IPS DF 6.9 (cell line): ENCODE results near the gene DOCK10.
"Not testable (repeated sequence)": the region's sequence is repeated elsewhere in the genome, so short reads cannot be mapped to it uniquely, and the experiment has no call there.

Experiments
- DNase-seq: peaks from one replicate; pipeline ENCODE4 v3.0.0-alpha.2; 2013; ENCODE audit warnings: low read depth, low spot score
- H3K27ac ChIP-seq: one replicate; pipeline ENCODE4 v1.5.1; 2013; ENCODE audit warnings: low read length, control low read depth
- H3K27me3 ChIP-seq: 2 replicates; pipeline ENCODE4 v1.6.1; 2013; ENCODE audit warnings: mild to moderate bottlenecking, low read length; ENCODE audit not compliant: control insufficient read depth, insufficient read depth
- H3K36me3 ChIP-seq: 2 replicates; pipeline ENCODE4 v1.6.1; 2013; ENCODE audit warnings: low read length; ENCODE audit not compliant: control insufficient read depth, insufficient read depth
- H3K4me1 ChIP-seq: 2 replicates; pipeline ENCODE4 v1.6.1; 2013; ENCODE audit warnings: low read length; ENCODE audit not compliant: control insufficient read depth, insufficient read depth
- H3K4me3 ChIP-seq: 2 replicates; pipeline ENCODE4 v1.5.1; 2013; ENCODE audit warnings: mild to moderate bottlenecking, low read length
- H3K9me3 ChIP-seq: 2 replicates; pipeline ENCODE4 v1.6.1; 2013; ENCODE audit warnings: low read length, inconsistent platforms; ENCODE audit not compliant: control insufficient read depth, insufficient read depth
- WGBS: extraction: QIAGEN DNeasy Blood & Tissue Kit; methylation state at CpG from one replicate; pipeline ENCODE4 v1.1.7; 2013; ENCODE audit warnings: mixed read lengths, missing lambda C conversion rate; ENCODE audit not compliant: insufficient read length, insufficient coverage; 5-methylcytosine and 5-hydroxymethylcytosine counted together

The DOCK10 gene

DNA sequence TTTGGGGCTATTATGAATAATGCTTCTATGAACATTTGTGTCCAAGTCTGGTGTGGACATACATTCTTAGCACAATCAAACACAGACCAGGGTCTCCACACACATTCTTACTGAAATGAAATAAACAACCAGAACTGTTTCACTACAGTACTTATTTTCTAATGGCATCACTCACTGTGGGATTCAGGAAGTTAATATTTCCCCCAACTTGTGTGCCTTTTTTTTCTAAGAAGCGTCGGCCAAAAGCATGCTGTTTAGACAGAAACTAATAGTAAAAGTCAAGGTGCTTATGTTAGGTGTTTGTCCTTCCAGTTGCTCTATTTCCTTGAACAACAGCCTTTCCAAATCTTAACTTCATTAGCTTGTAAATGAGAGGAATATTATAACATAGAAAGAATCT, 117.6 kb downstream of the DOCK10 start:
- DNase-seq, result no peak
- H3K27me3 ChIP-seq, result no peaks in the 10 kb centered on the region
- H3K27ac ChIP-seq, result no peak overlapping the region
- no peaks in the 10 kb centered on the region for H3K4me1 ChIP-seq
- H3K36me3 ChIP-seq, result no peaks in the 10 kb centered on the region
- no peak overlapping the region for H3K4me3 ChIP-seq
- no CpG with 5 or more reads among the region's 2 CpGs for WGBS
- H3K9me3 ChIP-seq, result no peaks in the 10 kb centered on the region

DNA sequence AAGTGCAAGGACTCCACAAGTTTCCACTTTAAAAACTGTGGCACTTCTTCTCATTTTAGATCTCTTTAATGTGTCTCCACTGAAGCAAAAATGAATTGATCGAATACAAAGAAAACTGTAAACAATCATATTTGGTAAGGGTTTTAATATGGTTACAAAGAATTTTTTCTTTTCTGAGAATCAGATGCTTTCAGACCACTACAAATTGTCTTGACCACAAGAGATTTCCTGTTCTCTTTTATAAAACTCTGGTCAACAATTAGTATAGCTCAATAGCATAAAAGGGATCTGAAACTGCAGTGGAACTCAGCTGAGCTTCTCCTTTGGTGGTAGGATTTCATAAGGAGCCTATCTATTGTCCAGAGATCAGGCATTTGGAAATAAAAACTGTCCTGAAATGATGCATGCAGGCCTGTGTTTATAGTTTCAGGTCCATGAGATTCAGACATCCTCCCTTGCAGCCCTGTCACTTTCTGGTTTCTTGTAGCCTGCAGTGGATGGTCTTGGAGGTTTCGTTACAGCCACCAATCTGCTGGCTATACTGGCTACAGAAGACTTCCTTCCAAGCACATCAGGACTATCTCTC, 120.0 kb downstream of the DOCK10 start:
- no CpG with 5 or more reads among the region's 2 CpGs for WGBS
- no peaks in the 10 kb centered on the region for H3K4me1 ChIP-seq
- H3K36me3 ChIP-seq, result no peaks in the 10 kb centered on the region
- DNase-seq, result no peak
- no peak overlapping the region for H3K4me3 ChIP-seq
- no peaks in the 10 kb centered on the region for H3K9me3 ChIP-seq
- H3K27me3 ChIP-seq, result no peaks in the 10 kb centered on the region
- no peak overlapping the region for H3K27ac ChIP-seq

DNA sequence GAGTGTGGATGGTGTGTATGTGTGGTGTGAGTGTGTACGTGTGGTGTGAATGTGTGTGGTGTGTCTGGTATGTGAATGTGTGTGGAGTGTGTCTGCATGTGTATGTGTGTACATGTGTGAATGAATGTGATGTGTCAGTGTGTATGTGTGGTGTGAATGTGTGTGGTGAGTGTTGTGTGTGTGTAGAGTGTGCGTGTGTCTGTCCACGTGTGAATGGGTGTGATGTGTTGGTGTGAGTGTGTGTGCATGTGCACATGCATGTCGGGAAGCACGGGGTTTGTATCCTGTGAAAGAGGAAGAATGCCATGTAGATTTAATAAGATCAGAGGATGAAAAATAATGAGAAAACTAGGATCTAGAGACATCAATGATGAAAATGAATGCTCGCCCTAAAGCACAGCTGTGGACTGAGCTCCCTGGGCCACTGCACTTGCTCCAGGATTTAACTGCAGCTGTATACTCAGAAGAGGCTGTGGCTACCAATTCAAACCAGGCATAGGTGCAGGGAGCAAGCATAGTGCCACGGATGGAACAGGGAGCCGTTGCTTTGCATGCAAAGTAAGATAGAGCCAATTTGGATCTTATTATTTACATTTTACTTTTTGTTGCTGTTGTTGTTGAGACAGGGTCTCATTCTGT, 122.7 kb downstream of the DOCK10 start:
- no peak overlapping the region for H3K27ac ChIP-seq
- H3K9me3 ChIP-seq, result no peaks in the 10 kb centered on the region
- H3K4me3 ChIP-seq, result no peak overlapping the region
- 100% methylated on average over 3 of the region's 8 CpGs for WGBS
- H3K4me1 ChIP-seq, result no peaks in the 10 kb centered on the region
- DNase-seq, result no peak
- H3K27me3 ChIP-seq, result no peaks in the 10 kb centered on the region
- no peaks in the 10 kb centered on the region for H3K36me3 ChIP-seq

DNA sequence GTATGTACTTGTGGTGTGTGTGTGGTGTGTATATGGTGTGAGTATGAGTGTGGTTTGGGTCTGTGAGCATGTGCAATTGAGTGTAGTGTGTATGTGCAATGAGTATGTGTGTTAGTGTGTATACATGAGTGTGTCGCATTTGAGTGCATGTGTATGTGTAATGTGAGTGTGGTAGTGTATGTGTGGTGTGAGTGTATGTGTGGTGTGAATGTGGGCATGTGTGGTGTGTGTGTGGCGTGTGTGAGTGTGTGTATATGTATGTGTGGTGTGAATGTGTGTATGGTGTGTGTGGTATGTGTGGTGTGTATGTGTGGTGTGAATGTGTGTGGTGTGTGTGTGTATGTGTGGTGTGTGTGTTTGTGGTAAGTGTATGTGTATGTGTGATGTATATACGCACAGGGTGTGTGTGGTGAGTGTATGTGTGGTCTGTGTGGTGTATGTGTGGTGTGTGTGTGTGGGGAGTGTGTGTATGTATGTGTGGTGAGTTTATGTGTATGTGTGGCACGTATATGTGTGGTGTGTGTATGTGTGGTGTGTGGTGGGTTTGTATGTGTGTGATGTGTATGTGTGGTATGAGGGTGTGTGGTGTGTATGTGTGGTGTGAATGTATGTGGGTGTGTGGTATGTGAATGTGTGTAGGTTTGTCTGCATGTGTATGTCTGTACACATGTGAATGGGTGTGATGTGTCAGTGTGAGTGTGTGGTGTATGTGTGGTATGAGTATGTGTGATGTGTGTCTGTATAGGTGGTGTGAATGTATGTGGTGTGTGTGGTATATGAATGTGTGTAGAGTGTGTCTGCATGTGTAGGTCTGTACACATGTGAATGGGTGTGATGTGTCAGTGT, 123.4 kb downstream of the DOCK10 start:
- H3K9me3 ChIP-seq, result no peaks in the 10 kb centered on the region
- H3K4me1 ChIP-seq, result no peaks in the 10 kb centered on the region
- no peak for DNase-seq
- H3K36me3 ChIP-seq, result no peaks in the 10 kb centered on the region
- no peak overlapping the region for H3K27ac ChIP-seq
- H3K4me3 ChIP-seq, result no peak overlapping the region
- no peaks in the 10 kb centered on the region for H3K27me3 ChIP-seq
- 100% methylated on average over 4 of the region's 4 CpGs for WGBS

DNA sequence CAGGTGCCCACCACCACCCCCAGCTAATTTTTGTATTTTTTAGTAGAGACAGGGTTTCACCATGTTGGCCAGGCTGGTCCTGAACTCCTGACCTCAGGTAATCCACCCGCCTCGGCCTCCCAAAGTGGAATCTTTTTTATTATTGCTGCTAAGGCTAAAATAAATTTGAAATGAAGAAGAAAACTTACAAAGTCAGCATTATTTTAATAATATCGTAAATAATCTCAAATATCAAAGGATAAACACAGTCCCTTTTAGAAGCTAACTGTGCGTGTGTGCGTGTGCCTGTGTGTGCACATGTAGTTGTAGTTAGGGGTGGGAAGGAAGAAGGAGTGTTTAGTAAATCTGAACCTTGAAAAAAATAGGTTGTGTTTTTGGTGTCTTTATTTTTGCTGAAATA, 125.0 kb downstream of the DOCK10 start:
- not testable (repeated sequence) for H3K27me3 ChIP-seq, H3K4me1 ChIP-seq, H3K27ac ChIP-seq, H3K9me3 ChIP-seq, DNase-seq, H3K36me3 ChIP-seq, H3K4me3 ChIP-seq
- no CpG with 5 or more reads among the region's 5 CpGs for WGBS

DNA sequence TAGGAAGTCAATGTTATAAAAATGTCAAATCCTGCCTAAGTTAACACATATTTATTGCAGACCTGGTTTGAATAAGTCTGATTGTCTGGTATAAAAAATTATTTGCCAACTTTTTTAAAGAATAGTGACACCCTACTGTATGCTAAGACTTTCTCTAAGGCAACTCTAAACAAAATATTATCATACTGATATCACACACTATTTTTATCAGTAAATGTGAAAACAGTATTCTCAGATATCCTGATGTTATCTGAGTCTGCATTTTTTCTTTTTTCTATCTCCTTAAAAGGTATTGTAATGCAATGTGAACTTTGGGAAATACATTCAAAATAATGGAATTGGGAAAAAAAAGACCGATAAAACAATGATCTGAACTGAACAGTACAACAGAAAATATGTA, 127.1 kb downstream of the DOCK10 start:
- no peak for DNase-seq
- Histone ChIP-seq H3K27me3 (no peaks in the 10 kb centered on the region), H3K36me3 (no peaks in the 10 kb centered on the region), H3K4me1 (no peaks in the 10 kb centered on the region), H3K9me3 (no peaks in the 10 kb centered on the region), H3K4me3 (no peak overlapping the region), H3K27ac (no peak overlapping the region)
- no CpG with 5 or more reads among the region's 1 CpG for WGBS

DNA sequence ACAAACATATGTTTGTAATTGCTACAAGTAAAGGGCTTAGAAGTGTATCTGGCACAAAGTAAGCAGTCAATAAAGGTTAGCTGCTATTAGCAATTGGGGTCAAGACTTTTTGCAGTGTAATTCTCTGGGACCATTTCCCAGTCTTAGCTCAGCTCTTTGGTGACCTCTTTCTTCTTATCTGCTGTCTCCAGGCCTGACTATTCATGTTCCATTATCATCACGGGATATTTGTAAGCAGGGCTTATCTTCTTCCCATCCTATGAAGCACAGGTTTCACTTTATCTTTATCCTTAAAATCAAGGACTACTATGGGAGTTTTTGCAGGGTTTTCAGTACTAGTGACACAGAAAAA, 131.7 kb downstream of the DOCK10 start:
- no CpG with 5 or more reads among the region's 1 CpG for whole genome bisulfite sequencing
- Histone ChIP-seq H3K27ac (no peak overlapping the region), H3K4me1 (no peaks in the 10 kb centered on the region), H3K36me3 (no peaks in the 10 kb centered on the region), H3K4me3 (no peak overlapping the region), H3K27me3 (no peaks in the 10 kb centered on the region), H3K9me3 (no peaks in the 10 kb centered on the region)
- no peak for DNase-seq

- Histone ChIP-seq H3K27me3 (no peaks in the 10 kb centered on the region), H3K4me1 (no peaks in the 10 kb centered on the region), H3K36me3 (no peaks in the 10 kb centered on the region), H3K9me3 (no peaks in the 10 kb centered on the region), H3K4me3 (no peak overlapping the region), H3K27ac (no peak overlapping the region)
- WGBS, result no CpG with 5 or more reads among the region's 5 CpGs
- DNase-seq, result no peak
These were observed 132.2 kb downstream of the DOCK10 start for GRCh38 chr2:224909885-224910573.

- Histone ChIP-seq H3K4me3 (no peak overlapping the region), H3K9me3 (no peaks in the 10 kb centered on the region), H3K4me1 (no peaks in the 10 kb centered on the region), H3K27me3 (no peaks in the 10 kb centered on the region), H3K36me3 (no peaks in the 10 kb centered on the region), H3K27ac (no peak overlapping the region)
- DNase-seq, result no peak
- no CpG with 5 or more reads among the region's 2 CpGs for WGBS
These were observed 133.4 kb downstream of the DOCK10 start for GRCh38 chr2:224908818-224909217.

DNA sequence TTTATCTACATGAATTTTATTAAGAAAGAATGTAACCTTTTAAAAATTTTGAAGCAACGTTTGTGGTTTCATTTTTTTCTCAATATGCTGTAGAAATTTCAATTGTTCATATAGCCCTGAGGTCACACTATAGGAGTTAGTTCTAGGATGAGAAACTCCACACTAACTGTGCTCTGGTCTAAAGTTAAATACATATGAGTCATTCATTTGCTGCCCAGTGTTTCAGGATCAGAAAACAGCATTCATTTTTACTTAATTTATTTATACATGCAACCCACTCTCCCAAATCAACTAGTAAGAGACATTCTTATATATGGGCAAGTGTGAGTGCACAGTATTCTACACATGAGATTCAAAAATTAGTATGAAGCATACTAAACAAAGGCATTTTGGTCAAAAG, 137.9 kb downstream of the DOCK10 start:
- H3K36me3 ChIP-seq, result no peaks in the 10 kb centered on the region
- H3K27ac ChIP-seq, result no peak overlapping the region
- H3K4me3 ChIP-seq, result no peak overlapping the region
- H3K9me3 ChIP-seq, result no peaks in the 10 kb centered on the region
- H3K4me1 ChIP-seq, result no peaks in the 10 kb centered on the region
- WGBS, result no CpG with 5 or more reads among the region's 1 CpG
- H3K27me3 ChIP-seq, result no peaks in the 10 kb centered on the region
- no peak for DNase-seq
